Endodermal cell (in vitro differentiated cells): ENCODE measurements around the gene AKAP6. TPM values are rescaled to one million over a fixed set of nuclear protein-coding genes. Genes with fewer than 3 reads are reported as not detected.

Source experiments
- DNase-seq: peaks from one replicate; pipeline ENCODE4 v3.0.0-alpha.2; 2017
- H3K27ac ChIP-seq: 2 replicates; pipeline ENCODE4 v1.5.1; 2013; ENCODE audit warnings: mild to moderate bottlenecking, low read depth, low read length, moderate library complexity
- H3K27me3 ChIP-seq: 2 replicates; pipeline ENCODE4 v1.6.1; 2013; ENCODE audit warnings: mild to moderate bottlenecking, low read length, moderate library complexity; ENCODE audit not compliant: insufficient read depth, control insufficient read depth, poor library complexity, severe bottlenecking
- H3K36me3 ChIP-seq: 2 replicates; pipeline ENCODE4 v1.7.0; 2013; ENCODE audit warnings: mild to moderate bottlenecking, low read length, moderate library complexity; ENCODE audit not compliant: control insufficient read depth, insufficient read depth
- H3K4me1 ChIP-seq: one replicate; pipeline ENCODE4 v1.7.0; 2013; ENCODE audit warnings: low read length; ENCODE audit not compliant: control insufficient read depth, insufficient read depth
- H3K4me3 ChIP-seq: 2 replicates; pipeline ENCODE4 v1.5.1; 2013; ENCODE audit warnings: mild to moderate bottlenecking, low read length, moderate library complexity
- H3K9ac ChIP-seq: 2 replicates; pipeline ENCODE4 v1.6.1; 2013; ENCODE audit warnings: mild to moderate bottlenecking, low read length, moderate library complexity; ENCODE audit not compliant: poor library complexity, severe bottlenecking; ENCODE audit errors: extremely low read depth
- H3K9me3 ChIP-seq: 2 replicates; pipeline ENCODE4 v1.6.1; 2013; ENCODE audit warnings: mild to moderate bottlenecking, low read length, moderate library complexity; ENCODE audit not compliant: control insufficient read depth
- H3K27ac Mint-ChIP-seq: 2 replicates; pipeline ENCODE4 v1.8.0; 2020; ENCODE audit warnings: mixed read lengths
- H3K27me3 Mint-ChIP-seq: 2 replicates; pipeline ENCODE4 v1.8.0; 2021; ENCODE audit warnings: mild to moderate bottlenecking, mixed read lengths; ENCODE audit not compliant: insufficient read depth
- H3K36me3 Mint-ChIP-seq: 2 replicates; pipeline ENCODE4 v1.8.0; 2020; ENCODE audit warnings: low read depth, mixed read lengths
- H3K4me1 Mint-ChIP-seq: 2 replicates; pipeline ENCODE4 v1.8.0; 2020; ENCODE audit warnings: mixed read lengths
- H3K4me3 Mint-ChIP-seq: 2 replicates; pipeline ENCODE4 v1.8.0; 2020; ENCODE audit warnings: mild to moderate bottlenecking, moderate library complexity, mixed read lengths
- H3K9me3 Mint-ChIP-seq: 2 replicates; pipeline ENCODE4 v1.8.0; 2020; ENCODE audit warnings: mild to moderate bottlenecking, mixed read lengths
- CTCF ChIP-seq: fragments of 200-600 bp; sonication (generic); conservative IDR thresholded peaks from 2 replicates; pipeline ENCODE4 v1.5.0; 2021; ENCODE audit warnings: antibody characterized with exemption, mild to moderate bottlenecking
- WGBS, 2 experiments: methylation state at CpG; one replicate each; pipeline versions ENCODE4 v1.1.5 to v1.1.7; 2013; ENCODE audit warnings: missing lambda C conversion rate in 2 of 2, mixed read lengths in 1 of 2; ENCODE audit not compliant: insufficient coverage in 1 of 2, insufficient read length in 1 of 2; 5-methylcytosine and 5-hydroxymethylcytosine counted together
- total RNA-seq, 2 donors: library from RNA; stranded (reverse); fragmentation: NEBNext Ultra II Directional in 1 of 2; extraction: Animal tissue kit (Norgen Biotek cat#: 25700) in 1 of 2; gene quantifications; 2 replicates in 1 of 2; 3 replicates in 1 of 2; pipeline ENCODE4 v1.2.1, GENCODE V29; 2021

Gene AKAP6
- total RNA-seq, 2 donors from 2014 or later = 4.3 to 5.0 TPM

- H3K27me3 ChIP-seq = no peaks in the 10 kb centered on the region
These were observed 346.3 kb downstream of the AKAP6 start for GRCh38 chr14:32675433-32675832.

DNA sequence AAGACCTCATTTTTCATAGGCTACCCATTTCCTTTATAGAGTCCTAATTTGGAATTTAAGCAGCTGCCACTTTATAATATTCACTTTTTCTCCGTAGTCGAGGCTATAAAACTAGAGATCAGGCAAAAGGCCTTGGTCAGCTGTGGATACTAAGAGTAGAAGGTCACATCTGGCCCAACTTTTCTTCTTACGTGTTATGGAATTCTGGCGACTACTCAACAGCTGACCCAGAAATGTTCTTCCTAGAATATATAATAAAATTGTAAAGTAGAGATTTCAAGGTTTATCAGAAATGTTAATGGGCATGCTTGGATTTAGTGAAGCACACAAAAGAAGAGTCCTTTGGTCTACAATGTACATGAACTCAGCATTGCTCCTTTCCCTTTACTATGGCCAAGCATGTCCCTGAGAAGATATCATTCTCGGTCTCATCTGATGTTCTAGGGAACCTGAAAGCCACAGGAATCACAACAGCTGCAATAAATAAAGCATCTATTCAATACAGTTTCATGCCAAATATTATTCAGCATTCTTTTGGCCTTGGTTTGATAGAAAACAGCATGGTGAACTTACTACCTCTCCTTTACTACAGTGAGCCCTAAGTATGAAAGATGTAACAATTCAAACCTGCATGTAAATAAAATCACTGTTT, 348.2 kb downstream of the AKAP6 start:
- no peaks in the 10 kb centered on the region for H3K36me3 Mint-ChIP-seq
- WGBS, 2 experiments = 89 to 100% methylated on average over 2 to 5 of the region's 5 CpGs
- H3K9me3 Mint-ChIP-seq = no peaks in the 10 kb centered on the region
- Histone ChIP-seq H3K4me1 (no peaks in the 10 kb centered on the region), H3K4me3 (no peak overlapping the region), H3K36me3 (no peaks in the 10 kb centered on the region), H3K9me3 (no peaks in the 10 kb centered on the region), H3K27me3 (no peaks in the 10 kb centered on the region), H3K27ac (no peak overlapping the region), H3K9ac (no peak overlapping the region)
- no peak for TF ChIP-seq CTCF
- DNase-seq = no peak
- H3K4me3 Mint-ChIP-seq = no peak overlapping the region
- H3K4me1 Mint-ChIP-seq = peaks cover 6% of the 10 kb centered on the region
- H3K27ac Mint-ChIP-seq = no peak overlapping the region
- H3K27me3 Mint-ChIP-seq = no peaks in the 10 kb centered on the region

More at GRCh38 chr14:32675433-32675832, 346.3 kb downstream of the AKAP6 start:
- DNase-seq = no peak
- Mint-ChIP-seq H3K4me3 (no peak overlapping the region), H3K36me3 (no peaks in the 10 kb centered on the region), H3K27me3 (no peaks in the 10 kb centered on the region), H3K9me3 (no peaks in the 10 kb centered on the region), H3K27ac (no peak overlapping the region), H3K4me1 (peaks cover 6% of the 10 kb centered on the region)
- no peak for TF ChIP-seq CTCF
- Histone ChIP-seq H3K36me3 (no peaks in the 10 kb centered on the region), H3K4me1 (no peaks in the 10 kb centered on the region), H3K9me3 (no peaks in the 10 kb centered on the region), H3K9ac (no peak overlapping the region), H3K4me3 (no peak overlapping the region), H3K27ac (no peak overlapping the region)
- WGBS, 2 experiments = 83% methylated on average over 1 of the region's 1 CpG; no CpG with 5 or more reads in 1 of the 2 experiments

DNA sequence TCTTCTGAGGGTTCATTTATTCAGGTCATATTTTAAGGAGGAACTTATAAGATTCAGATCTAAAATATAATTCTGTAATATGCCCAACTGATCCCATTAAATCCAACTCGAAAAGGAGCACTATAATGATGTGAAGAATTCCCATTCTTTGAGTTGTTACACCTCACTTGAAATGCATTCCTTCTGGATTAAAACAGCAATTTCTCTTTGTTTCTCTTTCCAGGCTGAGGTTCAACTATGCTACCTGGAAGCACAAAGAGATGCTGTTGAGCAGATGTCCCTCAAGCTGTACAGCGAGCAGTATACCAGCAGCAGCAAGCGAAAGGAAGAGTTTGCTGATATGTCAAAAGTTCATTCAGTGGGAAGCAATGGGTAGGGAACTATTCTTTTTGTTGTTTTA, 349.0 kb downstream of the AKAP6 start:
- H3K9ac ChIP-seq = no peak overlapping the region
- no peaks in the 10 kb centered on the region for H3K4me1 ChIP-seq
- H3K9me3 ChIP-seq = no peaks in the 10 kb centered on the region
- Mint-ChIP-seq H3K27ac (no peak overlapping the region), H3K4me3 (no peak overlapping the region), H3K36me3 (no peaks in the 10 kb centered on the region), H3K4me1 (peaks cover 8% of the 10 kb centered on the region), H3K9me3 (no peaks in the 10 kb centered on the region), H3K27me3 (no peaks in the 10 kb centered on the region)
- WGBS, 2 experiments = 95% methylated on average over 3 of the region's 3 CpGs; no CpG with 5 or more reads in 1 of the 2 experiments
- H3K4me3 ChIP-seq = no peak overlapping the region
- no peak for TF ChIP-seq CTCF
- no peaks in the 10 kb centered on the region for H3K27me3 ChIP-seq
- no peak overlapping the region for H3K27ac ChIP-seq
- no peak for DNase-seq
- H3K36me3 ChIP-seq = no peaks in the 10 kb centered on the region
